ENCODE measurements around the gene HCN2. TPM values are rescaled to one million over a fixed set of nuclear protein-coding genes. Genes with fewer than 3 reads are reported as not detected.
"Not testable (repeated sequence)": the region's sequence is repeated elsewhere in the genome, so short reads cannot be mapped to it uniquely, and the experiment has no call there.

The HCN2 gene
- total RNA-seq, 1 experiment from 2014 or later: 1.5 TPM

- no TSS peak for BruUV-seq (replicated peaks)
- Histone ChIP-seq H3K27me3 (ENCODE audit: insufficient read depth, low read depth) (no peaks in the 10 kb centered on the region), H2AFZ (no peak overlapping the region), H3K79me2 (ENCODE audit: low read depth) (no peaks in the 10 kb centered on the region), H3F3A (ENCODE audit: insufficient read depth, low read depth) (no peaks in the 10 kb centered on the region), H4K20me1 (ENCODE audit: insufficient read depth) (no peaks in the 10 kb centered on the region), H3K27ac (no peak overlapping the region), H3K4me1 (replicated peaks; ENCODE audit: insufficient read depth) (no peaks in the 10 kb centered on the region), H3K4me3 (no peak overlapping the region), H3K9me3 (ENCODE audit: insufficient read depth, low read depth) (no peaks in the 10 kb centered on the region), H3K36me3 (ENCODE audit: low read depth) (no peaks in the 10 kb centered on the region), H3K4me2 (no peak overlapping the region), H3K9me2 (ENCODE audit: insufficient read depth) (no peaks in the 10 kb centered on the region)
- CTCF ChIA-PET: no interaction called here
- TF ChIP-seq EZH2 (IDR thresholded peaks at IDR 0.05; ENCODE audit: low read depth): no peak
- TF ChIP-seq, protein P1, sequence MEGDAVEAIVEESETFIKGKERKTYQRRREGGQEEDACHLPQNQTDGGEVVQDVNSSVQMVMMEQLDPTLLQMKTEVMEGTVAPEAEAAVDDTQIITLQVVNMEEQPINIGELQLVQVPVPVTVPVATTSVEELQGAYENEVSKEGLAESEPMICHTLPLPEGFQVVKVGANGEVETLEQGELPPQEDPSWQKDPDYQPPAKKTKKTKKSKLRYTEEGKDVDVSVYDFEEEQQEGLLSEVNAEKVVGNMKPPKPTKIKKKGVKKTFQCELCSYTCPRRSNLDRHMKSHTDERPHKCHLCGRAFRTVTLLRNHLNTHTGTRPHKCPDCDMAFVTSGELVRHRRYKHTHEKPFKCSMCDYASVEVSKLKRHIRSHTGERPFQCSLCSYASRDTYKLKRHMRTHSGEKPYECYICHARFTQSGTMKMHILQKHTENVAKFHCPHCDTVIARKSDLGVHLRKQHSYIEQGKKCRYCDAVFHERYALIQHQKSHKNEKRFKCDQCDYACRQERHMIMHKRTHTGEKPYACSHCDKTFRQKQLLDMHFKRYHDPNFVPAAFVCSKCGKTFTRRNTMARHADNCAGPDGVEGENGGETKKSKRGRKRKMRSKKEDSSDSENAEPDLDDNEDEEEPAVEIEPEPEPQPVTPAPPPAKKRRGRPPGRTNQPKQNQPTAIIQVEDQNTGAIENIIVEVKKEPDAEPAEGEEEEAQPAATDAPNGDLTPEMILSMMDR (conservative IDR thresholded peaks at IDR 0.05): no peak
- POLR2A ChIA-PET (ENCODE audit: unreplicated experiment): no interaction called here
- no peak for DNase-seq
- intact Hi-C loops (cut with micrococcal nuclease; ENCODE audit: unreplicated experiment): no loop called here
Measured at GRCh38 chr19:604355-604754, 14.7 kb downstream of the HCN2 start.

DNA sequence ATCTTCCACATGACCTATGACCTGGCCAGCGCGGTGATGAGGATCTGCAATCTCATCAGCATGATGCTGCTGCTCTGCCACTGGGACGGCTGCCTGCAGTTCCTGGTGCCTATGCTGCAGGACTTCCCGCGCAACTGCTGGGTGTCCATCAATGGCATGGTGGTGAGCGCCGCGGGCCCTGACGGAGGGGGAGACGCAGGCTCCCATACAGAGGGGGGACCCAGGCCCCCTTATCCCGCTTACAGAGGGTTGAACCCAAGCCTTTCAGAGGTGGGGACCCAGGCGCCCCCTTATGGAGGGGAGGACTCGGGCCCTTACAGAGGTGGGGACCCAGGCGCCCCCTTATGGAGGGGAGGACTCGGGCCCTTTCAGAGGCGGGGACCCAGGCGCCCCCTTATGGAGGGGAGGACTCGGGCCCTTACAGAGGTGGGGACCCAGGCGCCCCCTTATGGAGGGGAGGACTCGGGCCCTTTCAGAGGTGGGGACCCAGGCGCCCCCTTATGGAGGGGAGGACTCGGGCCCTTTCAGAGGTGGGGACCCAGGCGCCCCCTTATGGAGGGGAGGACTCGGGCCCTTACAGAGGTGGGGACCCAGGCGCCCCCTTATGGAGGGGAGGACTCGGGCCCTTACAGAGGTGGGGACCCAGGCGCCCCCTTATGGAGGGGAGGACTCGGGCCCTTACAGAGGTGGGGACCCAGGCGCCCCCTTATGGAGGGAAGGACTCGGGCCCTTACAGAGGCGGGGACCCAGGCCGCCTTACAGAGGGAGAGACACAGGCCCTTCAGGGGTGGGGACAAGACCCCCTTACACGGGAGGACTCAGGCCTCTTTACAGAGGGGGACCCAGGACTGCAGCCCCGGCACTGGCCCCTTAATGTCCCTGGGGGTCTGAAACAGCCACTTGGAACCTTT is 15.6 kb downstream of the HCN2 start:
- H4K20me1 ChIP-seq (ENCODE audit: insufficient read depth); H3K4me2 ChIP-seq; H2AFZ ChIP-seq; H3K79me2 ChIP-seq (ENCODE audit: low read depth); H3K4me3 ChIP-seq; H3K9me3 ChIP-seq (ENCODE audit: insufficient read depth, low read depth); H3K9me2 ChIP-seq (ENCODE audit: insufficient read depth); POLR2A ChIA-PET (ENCODE audit: unreplicated experiment); H3K36me3 ChIP-seq (ENCODE audit: low read depth); intact Hi-C loops (cut with micrococcal nuclease; ENCODE audit: unreplicated experiment); DNase-seq; H3K27me3 ChIP-seq (ENCODE audit: insufficient read depth, low read depth); H3K4me1 ChIP-seq (replicated peaks; ENCODE audit: insufficient read depth); BruUV-seq (replicated peaks); CTCF ChIA-PET; H3F3A ChIP-seq (ENCODE audit: insufficient read depth, low read depth); H3K27ac ChIP-seq: not testable (repeated sequence)

GRCh38 chr19:607301-608154 is 17.8 kb downstream of the HCN2 start:
- no peaks in the 10 kb centered on the region for H3K9me2 ChIP-seq (ENCODE audit: insufficient read depth)
- no peaks in the 10 kb centered on the region for H3K27me3 ChIP-seq (ENCODE audit: insufficient read depth, low read depth)
- H2AFZ ChIP-seq: no peak overlapping the region
- ChIA-PET CTCF (no interaction called here), POLR2A (ENCODE audit: unreplicated experiment) (interaction anchor here (0.6 kb wide), 1 partner anchor 36 kb away, joined by 28 read pairs; no protein-coding TSS in a partner anchor)
- no peaks in the 10 kb centered on the region for H3F3A ChIP-seq (ENCODE audit: insufficient read depth, low read depth)
- TF ChIP-seq, protein P1 (conservative IDR thresholded peaks at IDR 0.05): no peak
- no peak for TF ChIP-seq EZH2 (IDR thresholded peaks at IDR 0.05; ENCODE audit: low read depth)
- no peaks in the 10 kb centered on the region for H3K36me3 ChIP-seq (ENCODE audit: low read depth)
- H3K27ac ChIP-seq: no peak overlapping the region
- no peak overlapping the region for H3K4me2 ChIP-seq
- intact Hi-C loops (cut with micrococcal nuclease; ENCODE audit: unreplicated experiment): no loop called here
- no TSS peak for BruUV-seq (replicated peaks)
- H3K4me1 ChIP-seq (replicated peaks; ENCODE audit: insufficient read depth): no peaks in the 10 kb centered on the region
- H3K9me3 ChIP-seq (ENCODE audit: insufficient read depth, low read depth): no peaks in the 10 kb centered on the region
- H3K4me3 ChIP-seq: no peak overlapping the region
- DNase-seq: no peak
- no peaks in the 10 kb centered on the region for H3K79me2 ChIP-seq (ENCODE audit: low read depth)
- H4K20me1 ChIP-seq (ENCODE audit: insufficient read depth): no peaks in the 10 kb centered on the region

Measured in PC-9 (cell line).